HepG2 (cell line): ENCODE measurements around the gene DNAJC18. TPM values are rescaled to one million over a fixed set of nuclear protein-coding genes. Genes with fewer than 3 reads are reported as not detected.

Source experiments
- ATAC-seq: fragments of 200-7000 bp; cut with Tn5 transposase; 3 replicates; pipeline ENCODE4 v1.9.1; 2020; ENCODE audit warnings: mild to moderate bottlenecking, moderate library complexity
- BruUV-seq: library from RNA; stranded (reverse); fragments of 400-500 nt; replicated peaks from 2 replicates; lab custom pipeline; 2021; lab: Mats Ljungman, UMichigan
- CTCF ChIA-PET: fragments of 300-600 bp; formaldehyde crosslinking; extraction: SDS; loops from one replicate; lab custom pipeline; 2021; ENCODE audit warnings: low total read pairs, inconsistent platforms, low intra/inter-chr PET ratio; lab: Yijun Ruan, JAX
- POLR2A ChIA-PET: fragments of 350-600 bp; sonication (Branson Sonifier 250); formaldehyde crosslinking; loops from one replicate; lab custom pipeline; 2020; ENCODE audit warnings: antibody characterized with exemption, inconsistent platforms; lab: Yijun Ruan, JAX
- DNase-seq: peaks from one replicate; pipeline ENCODE4 v3.0.0-alpha.2; 2015; ENCODE audit warnings: low spot score
- FAIRE-seq: peaks from 3 replicates; lab custom pipeline; 2011; peaks lifted over from hg19 to GRCh38; lab: Jason Lieb, UNC
- H2AFZ ChIP-seq: one replicate; pipeline ENCODE4 v1.6.1; 2011; ENCODE audit warnings: low read length, inconsistent platforms
- H3K27ac ChIP-seq: fragments of 300-600 bp; 3 replicates; pipeline ENCODE4 v1.8.0; 2011; ENCODE audit warnings: mixed run types, mild to moderate bottlenecking, mixed read lengths, low read length, inconsistent platforms; ENCODE audit not compliant: insufficient read depth; ENCODE audit errors: extremely low read length
- H3K27me3 ChIP-seq, 2 experiments: fragments of 200-600 bp in 1 of 2; 2 replicates in 1 of 2; 3 replicates in 1 of 2; pipeline versions ENCODE4 v1.6.0 to v1.8.0; 2011; ENCODE audit warnings: low read length in 2 of 2, mild to moderate bottlenecking in 2 of 2, moderate library complexity in 2 of 2, inconsistent platforms in 1 of 2; ENCODE audit not compliant: insufficient read depth in 2 of 2, control insufficient read depth in 1 of 2
- H3K36me3 ChIP-seq, 2 experiments: fragments of 200-600 bp in 1 of 2; replicated peaks in 1 of 2; 2 replicates in 1 of 2; 3 replicates in 1 of 2; pipeline versions ENCODE4 v1.5.1 to v1.8.0; 2011; ENCODE audit warnings: low read length in 2 of 2, inconsistent platforms in 1 of 2; ENCODE audit not compliant: insufficient read depth in 2 of 2, control insufficient read depth in 1 of 2
- H3K4me1 ChIP-seq: 2 replicates; pipeline ENCODE4 v1.5.1; 2012; ENCODE audit warnings: low read length, inconsistent platforms; ENCODE audit not compliant: insufficient read depth
- H3K4me2 ChIP-seq: 2 replicates; pipeline ENCODE4 v1.6.0; 2011; ENCODE audit warnings: low read depth, low read length, inconsistent platforms
- H3K4me3 ChIP-seq, 3 experiments: fragments of 200-600 bp in 1 of 3; sonication (generic), shearing (Covaris generic) in 1 of 3; replicated peaks in 1 of 3; 2 replicates each; pipeline ENCODE4 v1.5.1; 2011 to 2016; ENCODE audit warnings: low read length in 3 of 3, inconsistent platforms in 2 of 3, low read depth in 2 of 3, mild to moderate bottlenecking in 2 of 3, control low read depth in 1 of 3, mixed read lengths in 1 of 3; ENCODE audit not compliant: insufficient read depth in 1 of 3
- H3K79me2 ChIP-seq: one replicate; pipeline ENCODE4 v1.6.1; 2011; ENCODE audit warnings: low read length, inconsistent platforms; ENCODE audit not compliant: insufficient read depth
- H3K9ac ChIP-seq: 2 replicates; pipeline ENCODE4 v1.6.0; 2011; ENCODE audit warnings: mild to moderate bottlenecking, low read depth, low read length, inconsistent platforms; ENCODE audit not compliant: insufficient read depth
- H3K9me3 ChIP-seq: 2 replicates; pipeline ENCODE4 v1.5.1; 2012; ENCODE audit warnings: mild to moderate bottlenecking, low read length
- H4K20me1 ChIP-seq: 2 replicates; pipeline ENCODE4 v1.6.0; 2011; ENCODE audit warnings: inconsistent platforms, mild to moderate bottlenecking, low read length, moderate library complexity; ENCODE audit not compliant: insufficient read depth
- NFE2L1 ChIP-seq: sonication (generic); formaldehyde crosslinking; IDR thresholded peaks from 2 replicates; pipeline ENCODE4 v1.4.0; 2020; ENCODE audit warnings: missing genetic modification reagents, mild to moderate bottlenecking, borderline replicate concordance
- TBX2 ChIP-seq: sonication (generic); formaldehyde crosslinking; IDR thresholded peaks from 2 replicates; pipeline ENCODE4 v1.5.0; 2020; ENCODE audit warnings: missing genetic modification reagents, mild to moderate bottlenecking, borderline replicate concordance
- ZBTB1 ChIP-seq: sonication (generic); formaldehyde crosslinking; IDR thresholded peaks from 2 replicates; pipeline ENCODE4 v1.4.0; 2020; ENCODE audit warnings: missing genetic modification reagents, borderline replicate concordance
- ZNF589 ChIP-seq: sonication (generic); formaldehyde crosslinking; conservative IDR thresholded peaks from 2 replicates; pipeline ENCODE4 v1.8.0; 2022; ENCODE audit warnings: mild to moderate bottlenecking, moderate library complexity, missing genetic modification reagents
- ZNF777 ChIP-seq: sonication (generic); formaldehyde crosslinking; IDR thresholded peaks from 2 replicates; pipeline ENCODE4 v1.4.0; 2020; ENCODE audit warnings: missing genetic modification reagents
- WGBS: methylation state at CpG from one replicate; pipeline ENCODE4 v1.1.6; 2017; ENCODE audit warnings: low lambda C conversion rate; 5-methylcytosine and 5-hydroxymethylcytosine counted together
- in situ Hi-C: cut with HindIII; loops from 2 replicates; pipeline ENCODE4 v1.10.0; 2017; ENCODE audit warnings: low pct_unique_long_range_greater_than_20kb; ENCODE audit not compliant: extremely low pct_ligation_motif_present
- intact Hi-C: fragments of 100-400 bp; cut with micrococcal nuclease; formaldehyde crosslinking; loops from one replicate; pipeline ENCODE4 v1.10.0; 2022; ENCODE audit not compliant: unreplicated experiment
- polyA plus RNA-seq, 8 experiments: library from polyadenylated mRNA; depleted of rRNA in 3 of 8; stranded (reverse) in 7 of 8; unstranded in 1 of 8; fragments of >200 nt; fragmentation: Illumina TruSeq in 4 of 8; extraction: Trizol in 4 of 8; gene quantifications; 2 replicates each; pipeline versions ENCODE4 v1.2.1 to v1.2.3, GENCODE V29; 2011 to 2016; ENCODE audit warnings: low read depth in 4 of 8, missing spikeins in 1 of 8, mixed read lengths in 1 of 8; ENCODE audit not compliant: insufficient read depth in 1 of 8
- total RNA-seq, 5 experiments: library from RNA; depleted of rRNA; stranded (reverse); fragments of >200 nt; fragmentation: Illumina TruSeq; extraction: Trizol; gene quantifications; 2 replicates each; pipeline ENCODE4 v1.2.3, GENCODE V29; 2016; ENCODE audit warnings: low read depth in 1 of 5
- TF ChIP-seq, protein P1 (sequence below): sonication (generic); formaldehyde crosslinking; IDR thresholded peaks from 2 replicates; pipeline ENCODE4 v1.5.0; 2020; ENCODE audit warnings: mild to moderate bottlenecking, missing genetic modification reagents
- TF ChIP-seq, protein P2 (sequence below): sonication (generic); formaldehyde crosslinking; IDR thresholded peaks from 2 replicates; pipeline ENCODE4 v1.4.0; 2020; ENCODE audit warnings: mild to moderate bottlenecking, missing genetic modification reagents

DNAJC18 gene
- total and polyA plus RNA-seq, 2 of the 13 experiments (the other 11 are each of a cell fraction or from before 2014, with no cell fraction given) = 6.5 to 6.6 TPM

DNA sequence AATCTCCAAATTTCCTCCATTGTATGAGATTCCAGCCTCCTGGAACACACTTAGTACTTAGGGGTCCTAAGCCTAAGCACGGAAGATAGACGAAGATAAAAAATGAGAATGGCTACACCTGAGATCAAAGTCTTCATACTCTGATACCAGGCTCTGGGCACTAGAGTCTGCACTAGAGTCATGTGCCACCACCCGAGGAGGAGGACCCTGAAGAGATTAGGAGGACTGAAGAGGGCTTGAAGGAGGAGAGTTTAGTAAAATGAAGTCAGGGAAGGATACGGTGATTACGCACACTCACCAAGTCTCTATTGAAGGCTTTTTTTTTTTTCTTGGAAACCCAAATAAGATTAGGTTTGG is 34.9 kb downstream of the DNAJC18 start:
- peak; percentile 6 for ATAC-seq
- in situ Hi-C loops = no loop called here
- H3K4me3 ChIP-seq = peak overlapping the region; percentile 59 to 77 (median 60)
- H3K27me3 ChIP-seq = no peaks in the 10 kb centered on the region
- H3K79me2 ChIP-seq = peaks cover 2% of the 10 kb centered on the region
- peak overlapping the region; percentile 78 for H3K27ac ChIP-seq
- FAIRE-seq = no peak
- DNase-seq = no peak
- 25% methylated on average over 5 of the region's 5 CpGs for WGBS
- no peaks in the 10 kb centered on the region; a peak in 2 of 5 replicates for H3K36me3 ChIP-seq
- no peaks in the 10 kb centered on the region for H3K9me3 ChIP-seq
- H3K4me1 ChIP-seq = peaks cover 52% of the 10 kb centered on the region
- H2AFZ ChIP-seq = peak overlapping the region; percentile 34
- peak overlapping the region; percentile 99 for H3K4me2 ChIP-seq
- CTCF ChIA-PET = no interaction called here
- H4K20me1 ChIP-seq = no peaks in the 10 kb centered on the region; the same call in 1 of the 2 replicates
- no TSS peak for BruUV-seq
- TF ChIP-seq ZNF777 (CRISPR knock-in tag) (no peak), NFE2L1 (no peak), ZBTB1 (no peak), TBX2 (CRISPR knock-in tag) (0 out of 2 replicates have a peak, but pooled peaks have one; percentile 7), ZNF589 (CRISPR knock-in tag) (0 out of 2 replicates have a peak, but pooled peaks have one; percentile 22)
- TF ChIP-seq, protein P1, sequence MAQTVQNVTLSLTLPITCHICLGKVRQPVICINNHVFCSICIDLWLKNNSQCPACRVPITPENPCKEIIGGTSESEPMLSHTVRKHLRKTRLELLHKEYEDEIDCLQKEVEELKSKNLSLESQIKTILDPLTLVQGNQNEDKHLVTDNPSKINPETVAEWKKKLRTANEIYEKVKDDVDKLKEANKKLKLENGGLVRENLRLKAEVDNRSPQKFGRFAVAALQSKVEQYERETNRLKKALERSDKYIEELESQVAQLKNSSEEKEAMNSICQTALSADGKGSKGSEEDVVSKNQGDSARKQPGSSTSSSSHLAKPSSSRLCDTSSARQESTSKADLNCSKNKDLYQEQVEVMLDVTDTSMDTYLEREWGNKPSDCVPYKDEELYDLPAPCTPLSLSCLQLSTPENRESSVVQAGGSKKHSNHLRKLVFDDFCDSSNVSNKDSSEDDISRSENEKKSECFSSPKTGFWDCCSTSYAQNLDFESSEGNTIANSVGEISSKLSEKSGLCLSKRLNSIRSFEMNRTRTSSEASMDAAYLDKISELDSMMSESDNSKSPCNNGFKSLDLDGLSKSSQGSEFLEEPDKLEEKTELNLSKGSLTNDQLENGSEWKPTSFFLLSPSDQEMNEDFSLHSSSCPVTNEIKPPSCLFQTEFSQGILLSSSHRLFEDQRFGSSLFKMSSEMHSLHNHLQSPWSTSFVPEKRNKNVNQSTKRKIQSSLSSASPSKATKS (CRISPR knock-in tag) = 0 out of 2 replicates have a peak, but pooled peaks have one; percentile 11
- TF ChIP-seq, protein P2, sequence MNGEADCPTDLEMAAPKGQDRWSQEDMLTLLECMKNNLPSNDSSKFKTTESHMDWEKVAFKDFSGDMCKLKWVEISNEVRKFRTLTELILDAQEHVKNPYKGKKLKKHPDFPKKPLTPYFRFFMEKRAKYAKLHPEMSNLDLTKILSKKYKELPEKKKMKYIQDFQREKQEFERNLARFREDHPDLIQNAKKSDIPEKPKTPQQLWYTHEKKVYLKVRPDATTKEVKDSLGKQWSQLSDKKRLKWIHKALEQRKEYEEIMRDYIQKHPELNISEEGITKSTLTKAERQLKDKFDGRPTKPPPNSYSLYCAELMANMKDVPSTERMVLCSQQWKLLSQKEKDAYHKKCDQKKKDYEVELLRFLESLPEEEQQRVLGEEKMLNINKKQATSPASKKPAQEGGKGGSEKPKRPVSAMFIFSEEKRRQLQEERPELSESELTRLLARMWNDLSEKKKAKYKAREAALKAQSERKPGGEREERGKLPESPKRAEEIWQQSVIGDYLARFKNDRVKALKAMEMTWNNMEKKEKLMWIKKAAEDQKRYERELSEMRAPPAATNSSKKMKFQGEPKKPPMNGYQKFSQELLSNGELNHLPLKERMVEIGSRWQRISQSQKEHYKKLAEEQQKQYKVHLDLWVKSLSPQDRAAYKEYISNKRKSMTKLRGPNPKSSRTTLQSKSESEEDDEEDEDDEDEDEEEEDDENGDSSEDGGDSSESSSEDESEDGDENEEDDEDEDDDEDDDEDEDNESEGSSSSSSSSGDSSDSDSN (CRISPR knock-in tag) = peak; percentile 17; the same call in 1 of the 2 replicates
- TF ChIP-seq, all 625 proteins: peak for 4
- POLR2A ChIA-PET = interaction anchor here (1.0 to 1.4 kb wide), 5 partner anchors 13 to 98 kb away, joined by 3 to 8 read pairs (median 5); partner anchors contain the start of genes DNAJC18 and SLC23A1
- peak overlapping the region; percentile 76 for H3K9ac ChIP-seq
- intact Hi-C loops = no loop called here
